Liver (tissue), 9 donors: ENCODE measurements around the gene CEP85L. TPM values are rescaled to one million over a fixed set of nuclear protein-coding genes. Genes with fewer than 3 reads are reported as not detected.

Source experiments
- DNase-seq: peaks from one replicate; pipeline ENCODE4 v3.0.0-alpha.2; 2017; ENCODE audit warnings: low spot score
- H3K27ac ChIP-seq, 2 donors: one replicate each; pipeline ENCODE4 v1.7.0; 2013; ENCODE audit warnings: inconsistent platforms in 2 of 2, low read length in 2 of 2, control low read depth in 1 of 2, low read depth in 1 of 2, mild to moderate bottlenecking in 1 of 2
- H3K27me3 ChIP-seq, 4 donors: one replicate each; pipeline versions ENCODE4 v1.6.1 to v1.7.0; 2013; ENCODE audit warnings: low read length in 3 of 4, inconsistent platforms in 1 of 4, mild to moderate bottlenecking in 1 of 4, moderate library complexity in 1 of 4; ENCODE audit not compliant: control insufficient read depth in 4 of 4, insufficient read depth in 4 of 4
- H3K36me3 ChIP-seq, 4 donors: one replicate each; pipeline versions ENCODE4 v1.6.1 to v1.7.0; 2013; ENCODE audit warnings: low read length in 3 of 4, mild to moderate bottlenecking in 3 of 4, low read depth in 1 of 4, moderate library complexity in 1 of 4; ENCODE audit not compliant: control insufficient read depth in 4 of 4, insufficient read depth in 3 of 4
- H3K4me1 ChIP-seq, 4 donors: one replicate each; pipeline versions ENCODE4 v1.6.1 to v1.7.0; 2013; ENCODE audit warnings: low read length in 3 of 4, mild to moderate bottlenecking in 3 of 4, moderate library complexity in 1 of 4; ENCODE audit not compliant: control insufficient read depth in 4 of 4, insufficient read depth in 4 of 4
- H3K4me3 ChIP-seq, 3 donors: one replicate each; pipeline versions ENCODE4 v1.6.1 to v1.7.0; 2013; ENCODE audit warnings: low read length in 3 of 3, control low read depth in 1 of 3, low read depth in 1 of 3, mild to moderate bottlenecking in 1 of 3
- H3K9ac ChIP-seq, 2 donors: one replicate each; pipeline ENCODE4 v1.7.0; 2013; ENCODE audit warnings: low read length in 2 of 2, mild to moderate bottlenecking in 2 of 2, moderate library complexity in 2 of 2, control low read depth in 1 of 2, low read depth in 1 of 2
- H3K9me3 ChIP-seq, 4 donors: one replicate each; pipeline versions ENCODE4 v1.6.1 to v1.7.0; 2013; ENCODE audit warnings: low read length in 3 of 4; ENCODE audit not compliant: control insufficient read depth in 4 of 4
- FOXA1 ChIP-seq: IDR thresholded peaks from 2 replicates; pipeline ENCODE4 v1.6.1; 2016; ENCODE audit warnings: antibody characterized with exemption
- FOXA2 ChIP-seq: IDR thresholded peaks from 2 replicates; pipeline ENCODE4 v1.6.1; 2016; ENCODE audit warnings: antibody characterized with exemption
- GABPA ChIP-seq, 2 donors: IDR thresholded peaks in 1 of 2; conservative IDR thresholded peaks in 1 of 2; 2 replicates each; pipeline ENCODE4 v1.6.1; 2016; ENCODE audit warnings: antibody characterized with exemption in 2 of 2, mild to moderate bottlenecking in 1 of 2, moderate library complexity in 1 of 2
- HNF4A ChIP-seq, 2 donors: conservative IDR thresholded peaks; 2 replicates each; pipeline ENCODE4 v1.6.1; 2016; ENCODE audit warnings: antibody characterized with exemption in 2 of 2, mild to moderate bottlenecking in 2 of 2
- HNF4G ChIP-seq: IDR thresholded peaks from 2 replicates; pipeline ENCODE4 v1.6.1; 2016; ENCODE audit warnings: antibody characterized with exemption
- JUND ChIP-seq, 2 donors: IDR thresholded peaks; 2 replicates each; pipeline ENCODE4 v1.6.1; 2016; ENCODE audit warnings: antibody characterized with exemption in 2 of 2
- NR2F2 ChIP-seq: IDR thresholded peaks from 2 replicates; pipeline ENCODE4 v1.6.1; 2016; ENCODE audit warnings: antibody characterized with exemption
- RAD21 ChIP-seq, 2 donors: IDR thresholded peaks; 2 replicates each; pipeline ENCODE4 v1.6.1; 2016; ENCODE audit warnings: antibody characterized with exemption in 2 of 2, mild to moderate bottlenecking in 2 of 2
- SP1 ChIP-seq: IDR thresholded peaks from 2 replicates; pipeline ENCODE4 v1.6.1; 2018; ENCODE audit warnings: antibody characterized with exemption, mild to moderate bottlenecking
- TAF1 ChIP-seq: conservative IDR thresholded peaks from 2 replicates; pipeline ENCODE4 v1.6.1; 2016; ENCODE audit warnings: antibody characterized with exemption, mild to moderate bottlenecking
- YY1 ChIP-seq: IDR thresholded peaks from 2 replicates; pipeline ENCODE4 v1.6.1; 2016; ENCODE audit warnings: antibody characterized with exemption, mild to moderate bottlenecking
- WGBS: extraction: QIAGEN DNeasy Blood & Tissue Kit; methylation state at CpG from one replicate; pipeline ENCODE4 v1.1.7; 2013; 5-methylcytosine and 5-hydroxymethylcytosine counted together
- polyA plus RNA-seq, 2 donors: library from polyadenylated mRNA; stranded (reverse) in 1 of 2; unstranded in 1 of 2; fragments of 200-250 nt in 1 of 2; fragments of >200 nt in 1 of 2; fragmentation: Nextera tagmentation in 1 of 2; extraction: Ambion mirVana in 1 of 2; gene quantifications; one replicate each; pipeline versions ENCODE4 v1.2.1 to v1.2.3, GENCODE V29; 2013 to 2015
- total RNA-seq, 2 donors: library from RNA; depleted of rRNA; stranded (reverse); fragments of >200 nt; gene quantifications; one replicate each; pipeline ENCODE4 v1.2.3, GENCODE V29; 2014
- TF ChIP-seq, protein P1 (sequence below): IDR thresholded peaks from 2 replicates; pipeline ENCODE4 v1.6.1; 2016; ENCODE audit warnings: antibody characterized with exemption, mild to moderate bottlenecking
- TF ChIP-seq, protein P2 (sequence below): IDR thresholded peaks from 2 replicates; pipeline ENCODE4 v1.6.1; 2016; ENCODE audit warnings: antibody characterized with exemption
- TF ChIP-seq, protein P3 (sequence below): IDR thresholded peaks from 2 replicates; pipeline ENCODE4 v1.6.1; 2016; ENCODE audit warnings: antibody characterized with exemption
- TF ChIP-seq, protein P4 (sequence below): IDR thresholded peaks from 2 replicates; pipeline ENCODE4 v1.6.1; 2016; ENCODE audit warnings: antibody characterized with exemption
- TF ChIP-seq, protein P5 (sequence below): fragments of 150-350 bp; IDR thresholded peaks from 2 replicates; pipeline ENCODE4 v1.5.1; 2017; ENCODE audit warnings: improper control_type of control experiment, low read depth, low read length; ENCODE audit not compliant: missing input control
- donor health status: healthy.
- donor health status: healthy.
- donor health status: healthy.
- donor health status: healthy.
- donor health status: healthy.

Gene CEP85L
- total and polyA plus RNA-seq, 4 donors, result 0.40 to 6.4 (median 2.3) TPM

DNA sequence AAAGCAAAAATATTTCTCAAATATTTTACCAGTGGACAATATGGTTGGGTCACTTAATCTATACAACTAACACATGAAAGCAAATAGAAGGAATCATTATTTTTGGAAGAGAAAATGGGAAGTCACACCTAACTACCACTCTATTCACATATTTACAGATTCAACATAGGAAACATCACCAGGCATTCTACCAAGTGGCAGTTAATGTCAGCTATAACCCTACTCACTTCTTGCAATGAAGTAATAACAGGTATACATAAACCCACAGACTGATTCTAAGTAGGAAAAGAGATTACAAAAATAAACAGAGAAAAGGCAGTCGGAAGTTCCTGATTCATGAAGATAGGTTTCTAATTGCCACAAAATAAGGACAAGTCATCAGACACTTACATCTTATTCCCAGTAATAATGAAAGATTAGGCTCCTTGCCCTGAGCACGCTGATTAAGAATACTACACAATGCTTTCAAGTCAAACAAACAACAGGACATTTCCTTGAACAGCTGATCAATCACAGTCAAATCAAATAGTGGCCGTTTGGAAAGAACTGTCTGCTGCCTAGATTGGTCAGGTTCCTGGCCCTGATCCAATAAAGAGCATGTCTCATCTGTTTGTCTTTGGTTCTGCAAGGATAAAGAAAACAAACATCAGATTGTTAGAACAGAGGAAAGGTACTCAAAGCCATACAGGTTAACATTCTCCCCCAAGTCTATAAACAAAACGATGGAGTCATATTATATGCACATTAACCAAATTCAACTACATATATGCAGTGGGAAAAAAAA, 182.5 kb downstream of the CEP85L start:
- no peak for TF ChIP-seq TAF1
- TF ChIP-seq YY1, result no peak
- TF ChIP-seq NR2F2, result no peak
- TF ChIP-seq, protein P1, sequence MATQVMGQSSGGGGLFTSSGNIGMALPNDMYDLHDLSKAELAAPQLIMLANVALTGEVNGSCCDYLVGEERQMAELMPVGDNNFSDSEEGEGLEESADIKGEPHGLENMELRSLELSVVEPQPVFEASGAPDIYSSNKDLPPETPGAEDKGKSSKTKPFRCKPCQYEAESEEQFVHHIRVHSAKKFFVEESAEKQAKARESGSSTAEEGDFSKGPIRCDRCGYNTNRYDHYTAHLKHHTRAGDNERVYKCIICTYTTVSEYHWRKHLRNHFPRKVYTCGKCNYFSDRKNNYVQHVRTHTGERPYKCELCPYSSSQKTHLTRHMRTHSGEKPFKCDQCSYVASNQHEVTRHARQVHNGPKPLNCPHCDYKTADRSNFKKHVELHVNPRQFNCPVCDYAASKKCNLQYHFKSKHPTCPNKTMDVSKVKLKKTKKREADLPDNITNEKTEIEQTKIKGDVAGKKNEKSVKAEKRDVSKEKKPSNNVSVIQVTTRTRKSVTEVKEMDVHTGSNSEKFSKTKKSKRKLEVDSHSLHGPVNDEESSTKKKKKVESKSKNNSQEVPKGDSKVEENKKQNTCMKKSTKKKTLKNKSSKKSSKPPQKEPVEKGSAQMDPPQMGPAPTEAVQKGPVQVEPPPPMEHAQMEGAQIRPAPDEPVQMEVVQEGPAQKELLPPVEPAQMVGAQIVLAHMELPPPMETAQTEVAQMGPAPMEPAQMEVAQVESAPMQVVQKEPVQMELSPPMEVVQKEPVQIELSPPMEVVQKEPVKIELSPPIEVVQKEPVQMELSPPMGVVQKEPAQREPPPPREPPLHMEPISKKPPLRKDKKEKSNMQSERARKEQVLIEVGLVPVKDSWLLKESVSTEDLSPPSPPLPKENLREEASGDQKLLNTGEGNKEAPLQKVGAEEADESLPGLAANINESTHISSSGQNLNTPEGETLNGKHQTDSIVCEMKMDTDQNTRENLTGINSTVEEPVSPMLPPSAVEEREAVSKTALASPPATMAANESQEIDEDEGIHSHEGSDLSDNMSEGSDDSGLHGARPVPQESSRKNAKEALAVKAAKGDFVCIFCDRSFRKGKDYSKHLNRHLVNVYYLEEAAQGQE, result no peak
- TF ChIP-seq, protein P2, sequence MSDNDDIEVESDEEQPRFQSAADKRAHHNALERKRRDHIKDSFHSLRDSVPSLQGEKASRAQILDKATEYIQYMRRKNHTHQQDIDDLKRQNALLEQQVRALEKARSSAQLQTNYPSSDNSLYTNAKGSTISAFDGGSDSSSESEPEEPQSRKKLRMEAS, result peak; percentile 25
- TF ChIP-seq, protein P3, sequence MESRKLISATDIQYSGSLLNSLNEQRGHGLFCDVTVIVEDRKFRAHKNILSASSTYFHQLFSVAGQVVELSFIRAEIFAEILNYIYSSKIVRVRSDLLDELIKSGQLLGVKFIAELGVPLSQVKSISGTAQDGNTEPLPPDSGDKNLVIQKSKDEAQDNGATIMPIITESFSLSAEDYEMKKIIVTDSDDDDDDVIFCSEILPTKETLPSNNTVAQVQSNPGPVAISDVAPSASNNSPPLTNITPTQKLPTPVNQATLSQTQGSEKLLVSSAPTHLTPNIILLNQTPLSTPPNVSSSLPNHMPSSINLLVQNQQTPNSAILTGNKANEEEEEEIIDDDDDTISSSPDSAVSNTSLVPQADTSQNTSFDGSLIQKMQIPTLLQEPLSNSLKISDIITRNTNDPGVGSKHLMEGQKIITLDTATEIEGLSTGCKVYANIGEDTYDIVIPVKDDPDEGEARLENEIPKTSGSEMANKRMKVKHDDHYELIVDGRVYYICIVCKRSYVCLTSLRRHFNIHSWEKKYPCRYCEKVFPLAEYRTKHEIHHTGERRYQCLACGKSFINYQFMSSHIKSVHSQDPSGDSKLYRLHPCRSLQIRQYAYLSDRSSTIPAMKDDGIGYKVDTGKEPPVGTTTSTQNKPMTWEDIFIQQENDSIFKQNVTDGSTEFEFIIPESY, result no peak
- TF ChIP-seq FOXA1, result peak; percentile 11
- TF ChIP-seq, protein P4, sequence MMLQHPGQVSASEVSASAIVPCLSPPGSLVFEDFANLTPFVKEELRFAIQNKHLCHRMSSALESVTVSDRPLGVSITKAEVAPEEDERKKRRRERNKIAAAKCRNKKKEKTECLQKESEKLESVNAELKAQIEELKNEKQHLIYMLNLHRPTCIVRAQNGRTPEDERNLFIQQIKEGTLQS, result no peak
- peak in 1 of 2 donors; percentile 31 for TF ChIP-seq HNF4A (conservative IDR thresholded peaks at IDR 0.05)
- TF ChIP-seq GABPA (IDR thresholded peaks at IDR 0.05 in 1 of 2, conservative IDR thresholded peaks at IDR 0.05 in 1 of 2), result no peak
- Histone ChIP-seq H3K27me3 (no peaks in the 10 kb centered on the region), H3K27ac (no peak overlapping the region), H3K36me3 (peaks cover 0 to 2% (median 0%) of the 10 kb centered on the region in 4 donors), H3K9me3 (no peaks in the 10 kb centered on the region), H3K4me3 (no peak overlapping the region), H3K9ac (no peak overlapping the region), H3K4me1 (peaks cover 0 to 6% (median 0%) of the 10 kb centered on the region in 4 donors)
- DNase-seq, result no peak
- WGBS, result 35% methylated on average over 4 of the region's 4 CpGs

DNA sequence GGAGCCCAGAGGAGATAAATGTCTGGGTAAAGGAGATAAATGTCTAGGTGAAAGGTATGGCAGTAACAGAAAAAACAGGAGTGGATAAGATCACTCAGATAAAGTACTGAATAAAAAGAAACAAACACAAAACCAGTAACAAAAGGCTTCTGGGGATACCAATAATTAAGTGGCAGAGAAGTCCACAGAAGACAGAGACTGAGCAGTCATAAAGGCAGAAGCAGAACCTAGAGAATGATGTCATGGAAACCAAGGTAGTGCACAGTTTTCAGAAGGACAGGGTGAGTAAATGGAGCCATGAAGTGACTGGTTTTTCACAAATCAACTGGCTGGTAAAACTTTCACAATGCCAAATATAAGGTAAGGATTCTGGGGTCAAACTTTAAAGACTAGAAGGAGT, 184.2 kb downstream of the CEP85L start:
- no peak overlapping the region for H3K4me3 ChIP-seq
- H3K27me3 ChIP-seq, result no peaks in the 10 kb centered on the region
- peaks cover 0 to 2% (median 0%) of the 10 kb centered on the region in 4 donors for H3K36me3 ChIP-seq
- no peak overlapping the region for H3K27ac ChIP-seq
- no peak overlapping the region for H3K9ac ChIP-seq
- H3K9me3 ChIP-seq, result no peaks in the 10 kb centered on the region
- DNase-seq, result no peak
- H3K4me1 ChIP-seq, result peaks cover 0 to 6% (median 0%) of the 10 kb centered on the region in 4 donors
- no peak for TF ChIP-seq JUND (IDR thresholded peaks at IDR 0.05)
- TF ChIP-seq, protein P1, result no peak
- TF ChIP-seq, protein P4, result no peak
- TF ChIP-seq FOXA2, result no peak
- TF ChIP-seq, protein P5, sequence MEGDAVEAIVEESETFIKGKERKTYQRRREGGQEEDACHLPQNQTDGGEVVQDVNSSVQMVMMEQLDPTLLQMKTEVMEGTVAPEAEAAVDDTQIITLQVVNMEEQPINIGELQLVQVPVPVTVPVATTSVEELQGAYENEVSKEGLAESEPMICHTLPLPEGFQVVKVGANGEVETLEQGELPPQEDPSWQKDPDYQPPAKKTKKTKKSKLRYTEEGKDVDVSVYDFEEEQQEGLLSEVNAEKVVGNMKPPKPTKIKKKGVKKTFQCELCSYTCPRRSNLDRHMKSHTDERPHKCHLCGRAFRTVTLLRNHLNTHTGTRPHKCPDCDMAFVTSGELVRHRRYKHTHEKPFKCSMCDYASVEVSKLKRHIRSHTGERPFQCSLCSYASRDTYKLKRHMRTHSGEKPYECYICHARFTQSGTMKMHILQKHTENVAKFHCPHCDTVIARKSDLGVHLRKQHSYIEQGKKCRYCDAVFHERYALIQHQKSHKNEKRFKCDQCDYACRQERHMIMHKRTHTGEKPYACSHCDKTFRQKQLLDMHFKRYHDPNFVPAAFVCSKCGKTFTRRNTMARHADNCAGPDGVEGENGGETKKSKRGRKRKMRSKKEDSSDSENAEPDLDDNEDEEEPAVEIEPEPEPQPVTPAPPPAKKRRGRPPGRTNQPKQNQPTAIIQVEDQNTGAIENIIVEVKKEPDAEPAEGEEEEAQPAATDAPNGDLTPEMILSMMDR, result no peak
- no peak for TF ChIP-seq HNF4G
- no peak for TF ChIP-seq FOXA1
- TF ChIP-seq SP1, result no peak
- TF ChIP-seq, protein P2, result no peak
- TF ChIP-seq RAD21 (IDR thresholded peaks at IDR 0.05), result no peak
- TF ChIP-seq TAF1, result no peak
- TF ChIP-seq NR2F2, result no peak
